H7 (cell line): ENCODE data around the gene MYL3. TPM values are rescaled to one million over a fixed set of nuclear protein-coding genes. Genes with fewer than 3 reads are reported as not detected.
"Not testable (repeated sequence)": the region's sequence is repeated elsewhere in the genome, so short reads cannot be mapped to it uniquely, and the experiment has no call there.

Experiments used
- DNase-seq: peaks from one replicate; pipeline ENCODE4 v3.0.0; 2012
- H3K27me3 ChIP-seq: 2 replicates; pipeline ENCODE4 v1.6.0; 2011; ENCODE audit warnings: mild to moderate bottlenecking, low read length; ENCODE audit not compliant: control insufficient read depth, insufficient read depth
- H3K36me3 ChIP-seq: replicated peaks from 2 replicates; pipeline ENCODE4 v1.5.1; 2011; ENCODE audit warnings: low read length; ENCODE audit not compliant: control insufficient read depth, insufficient read depth
- H3K4me3 ChIP-seq: 2 replicates; pipeline ENCODE4 v1.5.1; 2011; ENCODE audit warnings: low read depth, mild to moderate bottlenecking, control low read depth, low read length, moderate library complexity; ENCODE audit not compliant: insufficient read depth
- total RNA-seq: library from RNA; depleted of rRNA; stranded (reverse); fragments of >200 nt; shearing (Covaris generic); gene quantifications from 2 replicates; pipeline ENCODE4 v1.2.3, GENCODE V29; 2014; rRNA removed

The MYL3 gene
- total RNA-seq: 3.0 and 4.1 TPM in 2 replicates

GRCh38 chr3:46863261-46863782 lies at the start of gene MYL3:
MYL3 (minus strand) TSS chr3:46863444; CDS start chr3:46863390, 54 bp downstream.
- no peaks in the 10 kb centered on the region for H3K36me3 ChIP-seq
- no peak for DNase-seq
- no peaks in the 10 kb centered on the region; the same call in 1 of the 2 replicates for H3K27me3 ChIP-seq
- no peak within 1 kb of the TSS for H3K4me3 ChIP-seq

DNA sequence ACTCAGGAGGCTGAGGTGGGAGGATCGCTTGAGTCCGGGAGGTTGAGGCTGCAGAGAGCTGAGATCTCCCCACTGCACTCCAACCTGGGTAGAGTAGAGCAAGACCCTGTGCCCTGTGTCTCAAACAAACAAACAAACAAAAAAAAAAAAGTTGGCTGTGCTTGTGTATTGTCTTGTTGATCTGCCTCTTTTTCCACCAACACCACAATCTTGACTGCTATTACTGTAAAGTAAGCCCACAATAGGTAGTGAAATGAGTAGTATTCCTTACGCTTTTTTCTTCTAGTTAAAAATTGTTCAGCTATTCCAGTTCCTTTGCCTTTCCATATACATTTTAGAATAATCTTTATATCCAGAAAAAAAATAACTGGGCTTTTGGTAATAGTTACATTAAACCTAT lies 49.7 kb upstream of the MYL3 start:
- no peaks in the 10 kb centered on the region for H3K27me3 ChIP-seq
- no peaks in the 10 kb centered on the region for H3K36me3 ChIP-seq
- no peak overlapping the region for H3K4me3 ChIP-seq
- no peak for DNase-seq

DNA sequence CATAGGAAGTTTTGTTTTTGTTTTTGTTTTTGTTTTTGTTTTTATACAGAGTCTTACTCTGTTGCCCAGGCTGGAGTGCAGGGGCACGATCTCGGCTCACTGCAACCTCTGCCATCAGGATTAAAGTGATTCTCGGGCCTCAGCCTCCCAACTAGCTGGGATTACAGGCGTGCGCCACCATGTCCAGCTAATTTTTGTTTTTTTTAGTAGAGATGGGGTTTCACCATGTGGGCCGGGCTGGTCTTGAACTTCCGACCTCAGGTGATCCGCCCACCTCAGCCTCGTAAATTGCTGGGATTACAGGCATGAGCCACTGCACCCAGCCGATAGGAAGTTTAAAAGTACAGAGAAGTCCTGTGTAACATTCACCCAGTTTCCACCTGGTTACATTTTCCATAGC lies 47.7 kb upstream of the MYL3 start:
- DNase-seq, H3K27me3 ChIP-seq, H3K36me3 ChIP-seq, H3K4me3 ChIP-seq: not testable (repeated sequence)

DNA sequence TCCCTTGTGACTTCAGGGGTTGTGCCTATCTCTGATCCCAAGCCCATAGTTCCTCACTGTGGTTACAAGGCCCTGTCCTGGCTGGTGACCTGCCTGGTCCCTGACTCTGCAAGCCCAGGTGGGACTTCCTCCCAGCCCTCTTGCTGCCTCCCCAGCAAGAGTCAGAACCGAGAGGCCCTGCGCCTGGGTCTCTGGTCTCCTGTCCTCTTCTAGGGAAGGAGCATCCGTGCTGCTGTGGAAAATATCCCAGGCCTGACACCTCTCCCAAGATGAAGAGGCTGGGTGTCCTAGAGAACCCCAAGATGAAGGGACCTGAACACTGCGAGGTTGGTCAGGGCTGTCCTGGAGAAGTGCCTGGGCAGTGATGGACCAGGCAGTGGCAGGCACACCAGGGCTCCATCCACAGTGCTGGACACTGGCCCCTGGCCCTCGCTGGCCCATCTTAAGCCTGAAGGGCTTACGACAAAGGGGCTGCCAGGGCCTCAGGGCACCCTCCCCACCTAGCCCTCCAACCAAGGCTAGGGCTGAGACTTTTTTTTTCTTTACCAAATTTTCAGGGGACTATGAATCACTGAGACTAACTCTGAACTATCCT lies 47.0 kb upstream of the MYL3 start:
- H3K4me3 ChIP-seq: no peak overlapping the region
- H3K36me3 ChIP-seq: no peaks in the 10 kb centered on the region
- H3K27me3 ChIP-seq: no peaks in the 10 kb centered on the region
- DNase-seq: peak; percentile 42

DNA sequence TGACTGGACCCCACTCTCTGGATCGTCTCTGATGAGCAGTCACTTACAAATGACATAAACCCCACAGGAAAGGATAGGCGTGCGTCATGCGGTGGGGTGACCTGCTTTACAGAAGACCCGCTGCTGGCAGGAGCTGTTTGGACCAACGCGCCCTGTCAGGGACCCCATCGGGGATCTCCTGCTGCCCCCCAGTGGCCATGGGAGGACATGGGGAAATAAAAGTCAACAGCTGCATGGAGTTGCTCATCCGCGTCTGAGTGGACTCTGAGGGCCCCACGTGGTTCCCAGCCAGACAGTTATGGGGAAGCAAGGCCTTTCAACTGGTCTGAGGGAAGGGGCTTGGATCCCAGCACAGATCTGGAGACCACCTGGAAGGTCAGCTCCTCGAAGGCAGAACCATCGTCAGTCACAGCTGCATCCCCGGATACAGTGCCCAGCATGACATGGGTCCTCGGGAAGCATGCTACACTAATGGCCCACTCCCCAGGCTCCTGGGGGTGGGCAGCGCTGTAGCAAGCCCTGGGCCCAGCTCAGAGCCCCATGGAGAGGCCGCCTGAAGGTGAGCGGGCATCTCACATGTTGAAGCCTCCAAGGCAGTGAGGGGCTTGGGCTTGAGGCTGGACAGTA lies 46.4 kb upstream of the MYL3 start:
- peak; percentile 98 for DNase-seq
- Histone ChIP-seq H3K36me3 (no peaks in the 10 kb centered on the region), H3K4me3 (no peak overlapping the region), H3K27me3 (no peaks in the 10 kb centered on the region)

DNA sequence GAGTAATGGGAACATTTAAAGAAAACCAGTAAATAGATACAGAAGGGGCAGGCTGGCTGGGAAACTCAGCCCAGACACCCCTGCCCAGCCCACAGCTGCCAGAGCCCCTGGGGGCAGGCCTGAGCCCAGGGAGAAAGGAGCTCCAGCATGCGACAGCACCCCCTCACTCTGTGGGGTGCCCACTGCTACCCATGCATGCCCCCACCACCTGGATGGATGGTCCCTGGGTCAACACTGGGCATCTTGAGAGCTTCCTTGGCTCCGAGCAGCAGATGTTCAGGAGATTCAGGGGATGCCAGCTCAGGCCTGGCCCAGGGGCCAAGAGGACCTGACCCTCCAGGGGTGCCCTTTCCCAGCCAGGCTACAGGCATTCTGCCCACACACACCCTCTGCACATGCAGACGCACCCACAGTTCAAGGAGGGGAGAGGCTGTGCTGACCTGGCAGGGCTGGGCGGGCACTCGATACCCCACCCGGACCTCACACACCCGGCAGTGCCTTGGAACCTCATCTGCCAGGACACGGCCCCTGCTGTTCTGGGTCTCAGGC lies 45.8 kb upstream of the MYL3 start:
- Histone ChIP-seq H3K4me3 (no peak overlapping the region), H3K36me3 (no peaks in the 10 kb centered on the region), H3K27me3 (no peaks in the 10 kb centered on the region)
- no peak for DNase-seq

DNA sequence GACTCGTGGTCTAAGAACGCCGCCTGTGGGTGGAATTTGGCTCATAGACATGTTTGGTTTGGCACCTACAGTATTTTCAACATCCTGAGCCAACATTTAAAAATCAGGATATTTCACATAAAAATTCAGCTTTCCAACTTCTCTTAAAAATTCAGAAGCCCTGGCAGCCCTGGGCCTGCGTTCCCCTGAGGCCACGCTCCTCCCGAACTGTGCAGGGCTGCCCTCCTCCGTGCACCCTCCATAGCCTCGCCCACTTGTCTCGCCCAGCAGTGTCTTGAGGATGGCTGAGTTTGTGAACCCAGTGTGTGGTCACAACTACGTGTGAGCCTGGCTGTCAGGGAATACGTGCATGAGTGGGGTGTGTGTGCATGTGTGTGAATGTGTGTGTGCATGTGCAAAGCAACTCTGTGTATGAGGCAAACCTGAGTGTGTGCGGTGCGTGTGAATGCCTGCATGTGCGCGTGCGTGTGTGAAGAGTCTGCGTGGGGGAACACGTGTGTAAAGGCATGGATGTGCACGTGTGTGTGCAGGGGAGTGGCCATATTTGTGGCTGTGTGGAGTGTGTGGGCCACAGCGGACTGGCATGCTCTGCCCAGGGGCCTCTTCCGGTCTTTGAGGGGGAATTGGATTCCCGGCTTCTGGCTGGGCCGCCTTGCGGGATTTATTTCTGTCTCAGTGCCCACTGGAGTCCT lies 45.2 kb upstream of the MYL3 start:
- H3K27me3 ChIP-seq: no peaks in the 10 kb centered on the region
- no peaks in the 10 kb centered on the region for H3K36me3 ChIP-seq
- no peak for DNase-seq

DNA sequence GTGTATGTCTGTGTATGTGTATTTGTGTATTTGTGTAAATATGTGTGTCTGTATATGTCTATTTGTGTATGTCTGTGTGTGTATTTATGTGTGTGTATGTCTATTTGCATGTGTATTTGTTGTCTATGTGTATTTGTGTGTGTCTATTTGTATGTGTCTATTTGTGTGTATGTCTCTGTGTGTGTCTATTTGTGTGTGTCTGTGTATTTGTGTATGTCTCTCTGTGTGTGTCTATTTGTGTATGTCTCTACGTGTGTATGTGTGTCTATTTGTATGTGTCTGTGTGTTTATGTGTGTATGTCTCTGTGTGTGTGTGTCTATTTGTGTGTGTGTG lies 44.7 kb upstream of the MYL3 start:
- Histone ChIP-seq H3K4me3 (no peak overlapping the region), H3K27me3 (no peaks in the 10 kb centered on the region), H3K36me3 (no peaks in the 10 kb centered on the region)
- DNase-seq: no peak

More for the DNA sequence above, 45.2 kb upstream of the MYL3 start:
- H3K4me3 ChIP-seq: no peak overlapping the region

DNA sequence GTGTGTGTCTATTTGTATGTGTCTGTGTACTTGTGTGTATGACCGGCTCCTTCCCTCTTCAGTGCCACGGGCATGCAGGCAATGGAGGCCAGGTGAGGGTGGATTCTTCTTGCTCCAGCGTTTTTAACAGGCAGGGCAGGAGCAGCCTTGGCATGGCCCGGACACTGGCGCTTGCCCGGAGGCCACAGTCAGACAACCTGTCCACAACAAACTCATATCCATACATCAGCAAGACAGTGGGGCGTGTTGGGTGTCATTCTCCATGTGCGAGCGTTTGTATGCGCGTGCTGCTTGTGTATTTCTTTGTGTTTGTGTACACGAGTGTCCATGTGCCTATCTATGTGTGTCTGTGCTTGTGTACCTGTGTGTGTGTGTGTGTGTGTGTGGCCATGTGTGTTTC lies 44.0 kb upstream of the MYL3 start:
- Histone ChIP-seq H3K36me3 (no peaks in the 10 kb centered on the region), H3K4me3 (no peak overlapping the region), H3K27me3 (no peaks in the 10 kb centered on the region)
- DNase-seq: peak; percentile 30

DNA sequence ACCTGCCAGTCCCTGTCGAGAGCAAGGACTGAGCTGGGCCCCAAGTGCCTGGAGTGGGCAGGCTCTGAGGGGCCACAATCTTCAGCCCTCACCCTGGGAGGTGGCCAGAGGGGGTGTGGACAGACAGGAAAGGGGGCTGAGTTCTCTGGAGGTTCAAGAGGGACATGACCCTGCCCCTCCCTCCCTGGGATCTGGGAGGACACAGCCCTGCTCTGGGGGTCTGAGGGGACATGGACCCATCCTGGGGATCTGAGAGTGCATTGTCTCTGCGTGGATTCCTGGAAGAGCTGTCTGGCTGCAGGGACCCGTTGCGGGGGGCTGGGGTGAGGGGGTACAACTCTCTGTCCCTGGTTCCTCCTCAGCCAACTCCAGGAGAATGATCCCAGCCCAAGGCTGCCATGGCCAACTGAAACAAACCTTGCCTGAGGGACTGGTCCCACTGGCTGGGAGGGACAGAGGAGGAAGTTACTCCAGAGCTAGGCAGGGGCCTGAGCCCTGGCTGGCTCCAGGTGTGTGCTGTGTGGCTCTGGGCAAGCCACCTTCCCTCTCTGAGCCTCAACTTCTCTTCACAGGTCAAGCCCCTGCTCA lies 43.3 kb upstream of the MYL3 start:
- no peak for DNase-seq

DNA sequence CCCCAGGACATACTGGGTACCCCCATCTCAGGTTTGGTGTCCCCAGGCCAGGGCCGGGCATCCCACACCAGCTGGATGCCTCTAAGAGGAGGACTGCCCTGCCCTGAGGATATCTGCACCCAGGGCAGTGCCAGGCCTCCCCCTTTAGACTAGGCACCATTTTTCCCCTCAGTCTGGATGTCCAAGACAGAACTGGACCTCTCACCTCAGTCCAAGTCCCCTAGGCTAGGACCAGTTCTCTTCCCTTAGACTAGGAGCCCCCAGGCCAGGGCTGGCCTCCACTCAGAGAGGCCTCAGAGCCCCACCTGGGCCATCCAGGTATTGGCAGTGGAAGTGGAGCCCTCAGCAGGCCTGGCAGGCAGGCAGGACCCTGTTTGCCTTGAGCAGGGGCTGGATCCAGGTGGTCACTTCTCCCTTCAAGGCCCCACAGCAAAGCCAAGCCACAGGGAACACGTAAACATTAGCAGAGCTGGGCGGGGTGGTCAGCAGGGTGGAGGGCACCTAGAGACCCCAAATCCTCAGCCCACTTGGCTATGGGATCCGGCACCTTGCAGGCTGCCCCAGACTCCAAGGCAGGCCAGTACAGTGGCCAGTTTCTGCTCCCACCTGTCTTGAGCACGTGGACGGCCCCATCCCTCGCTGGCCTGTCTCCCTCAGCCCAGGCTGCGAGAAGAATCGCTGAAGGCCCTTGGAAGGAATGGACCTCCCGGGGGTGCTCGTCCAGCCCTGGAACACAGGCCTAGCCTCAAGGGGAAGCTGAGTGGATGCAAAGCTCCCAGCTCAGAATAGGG lies 42.6 kb upstream of the MYL3 start:
- no peak overlapping the region for H3K4me3 ChIP-seq
- no peaks in the 10 kb centered on the region for H3K36me3 ChIP-seq
- DNase-seq: peak; percentile 57
- H3K27me3 ChIP-seq: no peaks in the 10 kb centered on the region

More for the DNA sequence above, 43.3 kb upstream of the MYL3 start:
- Histone ChIP-seq H3K27me3 (no peaks in the 10 kb centered on the region), H3K36me3 (no peaks in the 10 kb centered on the region), H3K4me3 (no peak overlapping the region)

DNA sequence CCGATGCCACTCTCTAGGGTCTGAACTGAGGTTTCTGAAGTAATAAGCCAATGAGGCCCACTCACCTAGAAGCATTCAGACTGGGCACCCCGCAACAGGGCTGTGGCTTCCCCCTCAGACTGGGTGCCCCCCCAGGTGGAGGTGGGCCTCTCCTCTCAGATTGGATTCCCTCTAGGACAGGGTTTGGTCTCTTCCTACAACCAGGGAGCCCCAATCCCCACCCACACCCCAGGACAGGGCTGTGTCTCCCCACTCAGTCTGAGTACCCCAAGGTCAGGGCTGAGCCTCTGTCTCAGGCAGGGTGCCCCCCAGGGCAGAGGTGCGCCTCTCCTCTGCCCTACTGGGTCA lies 41.9 kb upstream of the MYL3 start:
- Histone ChIP-seq H3K36me3 (no peaks in the 10 kb centered on the region), H3K27me3 (no peaks in the 10 kb centered on the region), H3K4me3 (no peak overlapping the region)
- peak; percentile 36 for DNase-seq

GRCh38 chr3:46904303-46905212 lies 41.3 kb upstream of the MYL3 start:
- peak; percentile 54 for DNase-seq
- H3K36me3 ChIP-seq: no peaks in the 10 kb centered on the region
- H3K4me3 ChIP-seq: no peak overlapping the region
- H3K27me3 ChIP-seq: no peaks in the 10 kb centered on the region
